Lung (tissue), 16 donors: Measurements from ENCODE around the gene RPRD1B. TPM values are rescaled to one million over a fixed set of nuclear protein-coding genes. Genes with fewer than 3 reads are reported as not detected.

Experiments used
- ATAC-seq: fragments of 200-7000 bp; cut with Tn5 transposase; one replicate; pipeline ENCODE4 v1.9.1; 2020; ENCODE audit warnings: moderate number of reproducible peaks; ENCODE audit not compliant: insufficient read depth, low FRiP score
- DNase-seq, 3 donors: peaks; one replicate each; pipeline ENCODE4 v3.0.0-alpha.2; 2013 to 2017
- H3K27ac ChIP-seq, 2 donors: one replicate each; pipeline ENCODE4 v1.5.1; 2013; ENCODE audit warnings: mild to moderate bottlenecking in 2 of 2, moderate library complexity in 2 of 2, control low read depth in 1 of 2, inconsistent platforms in 1 of 2, low read depth in 1 of 2, low read length in 1 of 2
- H3K27me3 ChIP-seq, 3 donors: one replicate each; pipeline ENCODE4 v1.5.1; 2013; ENCODE audit warnings: low read length in 2 of 3; ENCODE audit not compliant: control insufficient read depth in 3 of 3, insufficient read depth in 3 of 3
- H3K36me3 ChIP-seq, 4 donors: one replicate each; pipeline ENCODE4 v1.5.1; 2013; ENCODE audit warnings: low read length in 4 of 4, mild to moderate bottlenecking in 1 of 4, moderate library complexity in 1 of 4; ENCODE audit not compliant: control insufficient read depth in 4 of 4, insufficient read depth in 4 of 4
- H3K4me1 ChIP-seq, 5 donors: one replicate each; pipeline ENCODE4 v1.5.1; 2013; ENCODE audit warnings: low read length in 5 of 5, mild to moderate bottlenecking in 2 of 5, moderate library complexity in 1 of 5; ENCODE audit not compliant: control insufficient read depth in 5 of 5, insufficient read depth in 5 of 5
- H3K4me3 ChIP-seq: one replicate; pipeline ENCODE4 v1.5.1; 2013; ENCODE audit warnings: mild to moderate bottlenecking, control low read depth, moderate library complexity
- H3K9ac ChIP-seq, 2 donors: one replicate each; pipeline ENCODE4 v1.5.1; 2013; ENCODE audit warnings: low read length in 2 of 2, control low read depth in 1 of 2; ENCODE audit not compliant: insufficient read depth in 1 of 2
- H3K9me3 ChIP-seq, 4 donors: one replicate each; pipeline ENCODE4 v1.5.1; 2013; ENCODE audit warnings: low read length in 3 of 4, mild to moderate bottlenecking in 1 of 4, moderate library complexity in 1 of 4; ENCODE audit not compliant: control insufficient read depth in 4 of 4, insufficient read depth in 3 of 4
- CTCF ChIP-seq: IDR thresholded peaks from 2 replicates; pipeline ENCODE4 v1.5.1; 2012; ENCODE audit warnings: mild to moderate bottlenecking; ENCODE audit errors: control extremely low read depth, extremely low read depth
- WGBS, 2 donors: extraction: QIAGEN DNeasy Blood & Tissue Kit; methylation state at CpG; one replicate each; pipeline ENCODE4 v1.1.7; 2013; 5-methylcytosine and 5-hydroxymethylcytosine counted together
- long read RNA-seq, 5 donors: transcript quantifications; one replicate each; lab custom pipeline, GENCODE V29; 2026
- polyA plus RNA-seq, 2 donors: library from polyadenylated mRNA; stranded (reverse); fragments of 200-250 nt; gene quantifications; one replicate each; pipeline ENCODE4 v1.2.1, GENCODE V29; 2013
- total RNA-seq, 2 donors: library from RNA; depleted of rRNA in 1 of 2; stranded (reverse); fragments of >200 nt in 1 of 2; gene quantifications; one replicate each; pipeline ENCODE4 v1.2.1, GENCODE V29; 2014 to 2021
- donor health status: control.
- donor health status: control.
- donor health status: Bipolar disorder and iron deficiency.
- donor health status: healthy.
- donor health status: DM: yes; HTN: yes; CAD: no.

The RPRD1B gene, protein sequence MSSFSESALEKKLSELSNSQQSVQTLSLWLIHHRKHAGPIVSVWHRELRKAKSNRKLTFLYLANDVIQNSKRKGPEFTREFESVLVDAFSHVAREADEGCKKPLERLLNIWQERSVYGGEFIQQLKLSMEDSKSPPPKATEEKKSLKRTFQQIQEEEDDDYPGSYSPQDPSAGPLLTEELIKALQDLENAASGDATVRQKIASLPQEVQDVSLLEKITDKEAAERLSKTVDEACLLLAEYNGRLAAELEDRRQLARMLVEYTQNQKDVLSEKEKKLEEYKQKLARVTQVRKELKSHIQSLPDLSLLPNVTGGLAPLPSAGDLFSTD
- total RNA-seq (10 to 100 TPM; 32.8 to 58.6 TPM), polyA plus RNA-seq (10 to 100 TPM in 1 of 2 donors, 1 to 10 TPM in 1; 6.8 to 20.4 TPM)
- long read RNA-seq, donor 1, transcript RPRD1B-201 (7 exons, 3,874 nt) = major isoform, 11 of 12 reads
- long read RNA-seq, donor 1, partial matches to known transcripts = 0 of 12 reads
- long read RNA-seq, donor 1, other reads (novel, unspliced or antisense) = 0 of 12 reads
- long read RNA-seq, donor 2, partial matches to known transcripts = 0 of 3 reads
- long read RNA-seq, donor 2, other reads (novel, unspliced or antisense) = 0 of 3 reads
- long read RNA-seq, donor 3, partial matches to known transcripts = 0 of 4 reads
- long read RNA-seq, donor 3, other reads (novel, unspliced or antisense) = 0 of 4 reads
- long read RNA-seq, donor 4, partial matches to known transcripts = 0 of 2 reads
- long read RNA-seq, donor 4, other reads (novel, unspliced or antisense) = 0 of 2 reads
- long read RNA-seq, donor 5, transcript RPRD1B-201 (7 exons, 3,874 nt) = major isoform, 9 of 9 reads
- long read RNA-seq, donor 5, partial matches to known transcripts = 0 of 9 reads
- long read RNA-seq, donor 5, other reads (novel, unspliced or antisense) = 0 of 9 reads

DNA sequence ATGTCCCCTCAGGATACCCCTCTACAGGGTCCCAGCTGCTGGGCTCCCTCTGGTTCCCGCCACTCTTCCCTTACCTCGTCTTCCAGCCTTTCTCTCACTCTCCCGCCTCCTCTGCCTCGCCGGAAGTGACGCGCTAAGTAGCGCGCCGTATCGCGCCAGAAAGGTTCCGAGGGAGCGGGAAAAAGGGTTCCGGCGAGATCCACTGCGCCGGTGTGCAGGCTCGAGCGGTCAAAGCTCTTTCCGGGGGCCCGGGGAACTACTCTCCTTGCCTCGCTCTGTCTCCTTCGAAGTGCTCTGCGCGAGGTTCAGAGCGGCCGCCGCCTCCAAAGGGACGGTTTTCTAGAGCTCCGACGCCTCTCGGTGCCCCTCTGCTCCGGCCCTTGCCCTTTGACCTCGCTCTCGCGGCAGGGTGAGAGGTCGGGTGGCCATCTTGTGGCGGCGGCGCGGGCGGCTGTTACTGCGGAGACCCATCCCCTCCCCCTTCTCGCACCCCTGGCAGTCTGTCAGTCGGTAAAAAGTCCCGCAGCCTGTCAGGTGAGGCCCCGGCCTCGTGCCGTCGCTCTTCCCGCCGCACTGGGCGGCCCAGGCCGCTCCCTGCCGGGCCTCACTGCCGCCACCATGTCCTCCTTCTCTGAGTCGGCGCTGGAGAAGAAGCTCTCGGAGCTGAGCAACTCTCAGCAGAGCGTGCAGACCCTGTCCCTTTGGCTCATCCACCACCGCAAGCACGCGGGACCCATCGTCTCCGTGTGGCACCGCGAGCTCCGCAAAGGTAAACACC, at the start of gene RPRD1B, which contains the start of gene TTI1:
Gene RPRD1B, plus strand, starts transcription at position 417 of the 778 bp plus-strand sequence. Its CDS starts 202 bp downstream, at position 619.
Gene TTI1, minus strand, starts transcription at position 127 of the 778 bp plus-strand sequence. CDS start 19,640 bp downstream, outside the sequence.
- H3K9me3 ChIP-seq = no peaks in the 10 kb centered on the region
- H3K4me3 ChIP-seq = peak within 1 kb of the TSS; percentile 87
- peak; percentile 96 to 97 (median 97) for DNase-seq
- peak within 1 kb of the TSS; percentile 58 to 92 for H3K9ac ChIP-seq
- peak within 1 kb of the TSS; percentile 95 to 96 for H3K27ac ChIP-seq
- 0% methylated on average over 65 to 69 of the region's 69 CpGs for WGBS, 2 donors
- peaks cover 0 to 23% (median 10%) of the 10 kb centered on the region in 4 donors for H3K36me3 ChIP-seq
- no peak for TF ChIP-seq CTCF
- peaks cover 10 to 40% (median 18%) of the 10 kb centered on the region in 5 donors for H3K4me1 ChIP-seq
- ATAC-seq = peak; percentile 92
- H3K27me3 ChIP-seq = no peaks in the 10 kb centered on the region

- peak; percentile 51 to 78 (median 62) for DNase-seq
- peaks cover 0 to 14% (median 6%) of the 10 kb centered on the region in 4 donors for H3K36me3 ChIP-seq
- H3K27ac ChIP-seq = peak overlapping the region; percentile 6 to 38
- H3K9me3 ChIP-seq = peaks cover 0 to 2% (median 0%) of the 10 kb centered on the region in 4 donors
- peaks cover 3 to 48% (median 37%) of the 10 kb centered on the region in 5 donors for H3K4me1 ChIP-seq
- 85 to 92% methylated on average over 14 of the region's 14 CpGs for WGBS, 2 donors
- H3K9ac ChIP-seq = no peak overlapping the region
- no peaks in the 10 kb centered on the region for H3K27me3 ChIP-seq
- no peak overlapping the region for H3K4me3 ChIP-seq
- ATAC-seq = no peak
- TF ChIP-seq CTCF = no peak
Observed at GRCh38 chr20:37984018-37984785, 49.3 kb upstream of the RPRD1B start.
